Stimulated activated CD4-positive, alpha-beta T cell treated with anti-CD3 and anti-CD28 coated beads, Interleukin-4, amount 100 ng/mL, for 48 hours (primary cell): ENCODE measurements around the gene ZC2HC1C.
"Not testable (repeated sequence)": the region's sequence is repeated elsewhere in the genome, so short reads cannot be mapped to it uniquely, and the experiment has no call there.

Source experiments
- DNase-seq, 2 donors: peaks; one replicate each; pipeline ENCODE4 v3.0.0-alpha.2; 2020; ENCODE audit warnings: low read depth in 2 of 2

Gene ZC2HC1C

DNA sequence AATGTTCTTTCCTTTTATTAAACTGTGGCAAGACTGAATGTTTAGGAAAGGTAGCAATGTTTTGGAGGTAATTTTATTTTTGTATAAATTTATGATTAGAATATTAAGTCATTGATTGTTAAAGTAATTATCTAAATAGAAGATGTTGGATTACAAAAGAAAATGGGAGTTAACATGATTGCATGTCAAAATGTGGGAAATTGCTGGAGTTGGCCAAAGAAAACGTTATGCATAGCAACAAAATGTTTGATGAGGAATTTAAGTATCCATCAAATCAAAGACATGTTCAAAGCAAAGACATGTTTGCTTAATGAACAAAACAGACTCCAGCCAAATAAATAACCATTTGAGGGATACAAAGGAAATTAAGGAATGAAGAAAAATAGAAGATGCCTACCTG, 15.0 kb upstream of the ZC2HC1C start:
- DNase-seq: no peak

DNA sequence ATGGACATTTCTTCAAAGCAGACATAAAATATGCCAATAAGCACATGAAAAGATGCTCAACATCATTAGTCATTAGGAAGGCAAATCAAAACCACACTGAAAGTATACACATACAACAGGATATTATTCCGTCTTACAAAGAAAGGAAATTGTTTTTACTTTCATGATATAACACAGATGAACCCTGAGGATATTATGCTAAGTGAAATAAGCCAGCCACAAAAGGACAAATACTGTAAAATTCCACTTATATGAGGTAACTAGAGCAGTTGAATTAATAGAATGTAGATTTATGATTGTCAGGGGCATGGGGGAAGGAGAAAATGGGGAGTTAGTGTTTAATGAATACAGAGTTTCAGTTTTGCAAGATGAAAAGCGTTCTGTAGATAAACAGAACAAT, 9.8 kb upstream of the ZC2HC1C start:
- no peak for DNase-seq

- DNase-seq: no peak
Observed at GRCh38 chr14:75060420-75060819, 9.0 kb upstream of the ZC2HC1C start.

DNA sequence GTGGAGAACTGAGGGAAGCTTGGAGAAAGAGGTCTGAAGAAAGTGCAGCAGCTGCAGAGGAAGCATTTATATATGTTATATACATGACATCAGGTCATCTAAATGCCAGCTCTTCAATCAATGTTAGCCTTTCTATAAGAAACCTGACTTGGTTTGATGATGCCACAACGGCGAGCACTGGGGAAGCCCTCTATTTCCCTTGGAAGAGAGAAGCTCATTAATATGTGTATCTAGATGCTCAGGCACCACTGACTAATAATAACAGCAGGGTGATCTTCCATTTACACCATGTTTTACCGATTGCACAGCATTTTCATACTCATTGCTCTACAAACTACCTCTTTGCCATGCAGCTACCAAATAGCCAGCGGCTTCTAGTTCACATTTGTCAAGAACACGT, 6.4 kb upstream of the ZC2HC1C start:
- DNase-seq: no peak

- peak; percentile 88 to 91 for DNase-seq
Observed at GRCh38 chr14:75063491-75064204, 5.8 kb upstream of the ZC2HC1C start, which contains the start of gene ACYP1. ACYP1 (minus strand) TSS chr14:75064024; CDS start chr14:75063553, 471 bp downstream.

DNA sequence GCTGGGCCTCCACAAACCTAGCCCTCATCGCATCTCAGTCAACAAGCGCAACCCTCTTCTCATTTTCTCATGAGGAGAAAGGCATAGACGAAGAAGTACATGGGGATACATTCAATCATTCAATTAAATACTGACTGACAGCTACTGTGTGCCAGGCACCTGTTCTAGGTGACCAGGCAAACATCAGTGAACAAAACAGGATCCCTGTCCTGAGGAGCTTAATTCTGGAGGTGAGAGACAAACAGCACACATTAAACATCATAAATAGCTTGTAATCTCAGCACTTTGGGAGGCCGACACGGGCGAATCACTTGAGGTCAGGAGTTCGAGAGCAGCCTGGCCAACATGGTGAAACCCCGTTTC, 5.3 kb upstream of the ZC2HC1C start:
- no peak for DNase-seq

DNA sequence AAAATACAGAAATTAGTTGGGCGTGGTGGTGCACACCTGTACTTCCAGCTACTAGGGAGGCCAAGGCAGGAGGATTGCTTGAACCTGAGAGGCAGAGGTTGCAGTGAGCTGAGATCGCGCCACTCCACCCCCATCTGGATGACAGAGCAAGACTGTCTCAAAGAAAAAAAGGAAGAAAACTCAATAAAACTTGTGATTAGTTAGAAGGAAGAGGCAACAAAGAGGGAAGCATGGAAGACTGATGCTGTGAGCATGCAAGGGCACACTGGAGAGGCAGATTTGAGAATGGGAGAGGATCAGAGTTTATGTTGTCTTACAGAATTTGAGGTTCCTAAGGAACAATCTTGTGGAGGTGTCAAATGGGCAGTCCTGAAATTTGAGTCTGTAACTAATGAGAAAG, 2.8 kb upstream of the ZC2HC1C start:
- no peak for DNase-seq

GRCh38 chr14:75067212-75067611, 2.2 kb upstream of the ZC2HC1C start:
- no peak for DNase-seq

GRCh38 chr14:75067765-75068164, 1.7 kb upstream of the ZC2HC1C start:
- not testable (repeated sequence) for DNase-seq

DNA sequence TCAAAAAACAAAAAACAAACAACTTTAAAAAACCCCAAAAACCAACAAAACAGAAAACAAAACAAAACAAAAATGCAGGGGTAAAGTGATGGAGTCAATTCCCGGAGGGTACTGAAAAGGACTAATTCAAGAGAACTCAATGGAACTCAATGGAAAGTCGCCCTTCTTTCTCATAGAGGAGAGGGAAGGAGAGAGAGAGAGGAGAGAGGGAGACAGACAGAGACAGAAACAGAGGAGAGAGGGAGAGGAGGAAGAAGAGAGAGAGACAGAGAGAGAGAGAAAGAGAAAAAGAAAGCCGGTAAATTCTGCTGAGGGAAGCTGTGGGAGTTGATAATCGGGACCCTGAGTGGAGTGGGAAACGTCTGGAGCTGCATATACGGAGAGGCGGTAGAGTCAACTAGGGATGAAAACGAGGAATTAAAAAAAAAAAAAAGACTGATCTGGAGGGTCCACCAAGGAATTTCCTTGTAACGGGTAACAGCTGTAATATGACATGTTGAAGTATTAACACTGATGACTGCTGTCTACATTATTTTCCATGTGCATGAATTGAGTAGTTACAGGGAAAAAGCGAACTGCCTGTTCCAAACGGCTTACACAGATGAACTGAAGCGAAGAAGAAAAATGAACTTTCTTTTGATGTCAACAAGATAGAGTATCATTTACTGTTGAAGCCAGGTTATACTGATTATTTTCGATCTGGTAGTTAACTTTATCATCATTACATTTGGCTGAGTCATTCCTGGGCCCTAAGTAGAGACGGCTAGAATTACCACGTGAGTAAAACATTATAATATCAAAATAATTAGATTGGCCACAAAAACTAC, 934 bp upstream of the ZC2HC1C start:
- DNase-seq: no peak

- DNase-seq: no peak
Observed at GRCh38 chr14:75069811-75070145, 337 bp downstream of the ZC2HC1C start.

- no peak for DNase-seq
Observed at GRCh38 chr14:75070383-75070782, 942 bp downstream of the ZC2HC1C start.

DNA sequence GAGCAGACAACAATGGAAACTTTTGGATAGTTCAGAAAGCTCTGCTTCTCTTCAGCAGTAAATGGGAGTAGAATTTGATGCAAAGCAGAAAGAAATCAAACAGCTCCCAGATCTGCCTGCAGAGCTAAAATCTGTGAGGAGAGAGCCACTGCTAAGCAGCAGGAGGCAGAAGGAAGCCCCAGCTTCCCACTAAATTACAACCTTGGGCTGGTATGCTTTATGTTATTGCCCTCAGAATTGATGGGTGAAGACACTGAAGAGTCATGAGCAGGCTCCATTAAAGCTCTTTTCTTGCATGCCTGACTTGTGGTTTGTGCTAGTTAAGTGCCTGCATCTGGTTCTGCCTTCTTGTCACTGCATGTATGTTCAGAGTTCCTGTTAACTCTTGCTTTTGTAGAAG, 8.4 kb downstream of the ZC2HC1C start:
- DNase-seq: no peak

GRCh38 chr14:75079521-75079920, 10.1 kb downstream of the ZC2HC1C start:
- no peak for DNase-seq

GRCh38 chr14:75081660-75082229, 12.3 kb downstream of the ZC2HC1C start:
- no peak for DNase-seq

- no peak for DNase-seq
Observed at GRCh38 chr14:75083271-75083670, 13.8 kb downstream of the ZC2HC1C start.

DNA sequence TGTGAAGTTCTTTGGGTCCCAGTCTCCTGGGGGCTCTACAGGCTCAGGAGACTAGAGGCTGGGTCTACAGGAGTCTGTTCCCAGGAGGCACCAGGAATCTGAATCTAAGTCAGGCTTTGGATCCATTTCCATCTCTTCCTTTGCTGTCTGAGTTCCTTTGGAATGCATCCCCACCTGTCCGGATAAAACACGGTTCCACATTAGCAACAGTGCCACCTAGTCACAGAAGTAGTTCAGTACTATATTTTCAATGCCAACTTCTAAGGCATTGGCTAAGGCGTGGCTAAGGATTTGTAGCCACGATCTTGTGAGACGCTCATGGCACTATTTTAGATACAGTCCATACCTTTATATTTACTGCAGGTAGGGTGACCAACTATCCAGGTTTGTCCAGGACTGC, 15.1 kb downstream of the ZC2HC1C start:
- DNase-seq: no peak

- DNase-seq: no peak
Observed at GRCh38 chr14:75088153-75088552, 18.7 kb downstream of the ZC2HC1C start.

- DNase-seq: peak in 1 of 2 donors; percentile 16
Observed at GRCh38 chr14:75088566-75089373, 19.3 kb downstream of the ZC2HC1C start.

GRCh38 chr14:75090353-75090752, 20.9 kb downstream of the ZC2HC1C start:
- DNase-seq: no peak

DNA sequence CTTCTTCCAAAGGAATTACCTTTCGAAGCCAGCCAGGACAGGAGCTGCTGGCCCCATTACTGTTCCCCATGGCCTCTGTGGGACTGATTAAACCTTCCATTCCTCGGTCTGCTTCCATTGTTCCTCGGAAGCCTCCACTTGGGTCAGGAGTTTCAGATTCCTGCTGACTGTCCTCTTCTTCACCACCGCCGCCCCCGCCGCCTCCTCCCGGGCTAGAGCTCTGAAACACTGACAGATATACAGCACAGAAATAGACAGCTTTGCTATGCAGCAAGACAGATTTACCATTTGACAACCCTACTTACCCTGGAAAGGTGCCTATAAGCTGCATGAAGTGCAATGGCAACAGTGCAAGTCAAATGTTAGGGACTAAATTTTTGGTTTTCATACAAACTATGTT, 21.8 kb downstream of the ZC2HC1C start:
- DNase-seq: no peak

DNA sequence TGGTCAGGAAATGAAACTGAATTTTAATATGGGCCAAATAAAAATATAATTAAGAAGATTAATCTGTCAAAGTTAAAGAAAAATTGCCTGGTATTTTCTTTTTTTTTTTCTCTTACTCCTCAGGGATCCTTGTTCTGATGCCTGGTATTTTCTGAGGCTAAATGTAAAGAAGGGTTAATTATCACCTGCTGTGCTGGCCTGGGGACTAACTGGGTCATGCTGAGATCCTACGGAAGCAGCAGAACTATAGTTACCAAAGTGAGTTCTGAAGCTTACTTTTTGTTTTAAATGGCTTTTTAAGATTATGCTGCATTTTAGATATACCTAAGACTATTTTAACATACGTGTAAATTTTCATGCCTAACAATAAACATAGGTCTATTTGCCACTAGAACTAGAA, 23.3 kb downstream of the ZC2HC1C start:
- no peak for DNase-seq
